Measurements from ENCODE around the gene TGFBR1.

GRCh38 chr9:99139868-99140267, 35.0 kb downstream of the TGFBR1 start:
- TF ChIP-seq CTCF (IDR thresholded peaks at IDR 0.05; ENCODE audit: insufficient read depth, low read length, poor library complexity, severe bottlenecking) (no peak), EZH2phosphoT487 (conservative IDR thresholded peaks at IDR 0.05; ENCODE audit: low read length) (no peak)

Measured in SU-DHL-6 (cell line).